OCI-LY7 (cell line): ENCODE measurements around the gene LRRC4B. TPM values are rescaled to one million over a fixed set of nuclear protein-coding genes. Genes with fewer than 3 reads are reported as not detected.

Experiments used
- BruUV-seq: library from RNA; stranded (reverse); fragments of 400-500 nt; replicated peaks from 2 replicates; lab custom pipeline; 2021; lab: Mats Ljungman, UMichigan
- CTCF ChIA-PET: fragments of 300-600 bp; sonication (Branson Sonifier 250); formaldehyde crosslinking; loops from one replicate; lab custom pipeline; 2022; ENCODE audit warnings: antibody characterized with exemption; ENCODE audit not compliant: unreplicated experiment; lab: Charles Lee
- POLR2A ChIA-PET: fragments of 300-600 bp; sonication (Branson Sonifier 250); formaldehyde crosslinking; loops from one replicate; lab custom pipeline; 2022; ENCODE audit warnings: antibody characterized with exemption; lab: Charles Lee
- DNase-seq: peaks from one replicate; pipeline ENCODE4 v3.0.0-alpha.2; 2015; ENCODE audit warnings: low spot score
- H2AFZ ChIP-seq: fragments of 200-600 bp; sonication (generic), shearing (Covaris generic); 2 replicates; pipeline ENCODE4 v1.6.1; 2014; ENCODE audit warnings: mild to moderate bottlenecking, antibody characterized with exemption, low read length, moderate library complexity
- H3K27ac ChIP-seq: fragments of 200-600 bp; sonication (generic); 2 replicates; pipeline ENCODE4 v1.5.1; 2014; ENCODE audit warnings: mixed run types, low read depth, mild to moderate bottlenecking, moderate library complexity, low read length, inconsistent platforms; ENCODE audit not compliant: poor library complexity, severe bottlenecking
- H3K36me3 ChIP-seq: fragments of 200-600 bp; sonication (generic); 2 replicates; pipeline ENCODE4 v1.6.1; 2014; ENCODE audit warnings: mild to moderate bottlenecking, antibody characterized with exemption, low read length, moderate library complexity, mixed read lengths; ENCODE audit not compliant: insufficient read depth
- H3K4me1 ChIP-seq: fragments of 200-600 bp; sonication (generic); 2 replicates; pipeline ENCODE4 v1.5.1; 2014; ENCODE audit warnings: mild to moderate bottlenecking, low read length; ENCODE audit not compliant: insufficient read depth, poor library complexity, severe bottlenecking
- H3K4me2 ChIP-seq: fragments of 200-600 bp; sonication (generic); 2 replicates; pipeline ENCODE4 v1.6.1; 2014; ENCODE audit warnings: mild to moderate bottlenecking, low read length
- H3K4me3 ChIP-seq: fragments of 200-600 bp; sonication (generic); 2 replicates; pipeline ENCODE4 v1.5.1; 2014; ENCODE audit warnings: mild to moderate bottlenecking, low read depth, low read length; ENCODE audit not compliant: poor library complexity, severe bottlenecking
- H3K79me2 ChIP-seq: fragments of 200-600 bp; sonication (generic); 2 replicates; pipeline ENCODE4 v1.6.1; 2016; ENCODE audit warnings: low read depth, mild to moderate bottlenecking, low read length, moderate library complexity, mixed read lengths; ENCODE audit not compliant: insufficient read depth
- H3K9me2 ChIP-seq: fragments of 200-600 bp; sonication (generic); 2 replicates; pipeline ENCODE4 v1.6.1; 2016; ENCODE audit warnings: mild to moderate bottlenecking, low read length, mixed read lengths; ENCODE audit not compliant: insufficient read depth
- H3K9me3 ChIP-seq: fragments of 200-600 bp; sonication (generic); 2 replicates; pipeline ENCODE4 v1.6.1; 2014; ENCODE audit warnings: mild to moderate bottlenecking, mixed run types, low read length, mixed read lengths
- H4K20me1 ChIP-seq: fragments of 200-600 bp; sonication (generic); 2 replicates; pipeline ENCODE4 v1.6.1; 2014; ENCODE audit warnings: mild to moderate bottlenecking, antibody characterized with exemption, low read length, moderate library complexity, mixed read lengths; ENCODE audit not compliant: insufficient read depth
- EZH2phosphoT487 ChIP-seq: fragments of 200-600 bp; sonication (generic); IDR thresholded peaks from 2 replicates; pipeline ENCODE4 v1.6.1; 2018; ENCODE audit warnings: low read depth, borderline replicate concordance, mild to moderate bottlenecking, mixed run types, antibody characterized with exemption, low read length, moderate library complexity, mixed read lengths
- intact Hi-C: fragments of 100-400 bp; cut with micrococcal nuclease; formaldehyde crosslinking; loops from one replicate; pipeline ENCODE4 v1.10.0; 2022; ENCODE audit not compliant: unreplicated experiment
- total RNA-seq, 2 experiments: library from RNA; depleted of rRNA in 1 of 2; stranded (reverse); fragments of >200 nt in 1 of 2; shearing (Covaris generic) in 1 of 2; gene quantifications; 2 replicates each; pipeline ENCODE4 v1.2.3, GENCODE V29; 2014 to 2022
- TF ChIP-seq, protein P1 (sequence below): fragments of 200-600 bp; sonication (generic); conservative IDR thresholded peaks from 2 replicates; pipeline ENCODE4 v1.5.1; 2014; ENCODE audit warnings: mild to moderate bottlenecking, antibody characterized with exemption, low read length, moderate library complexity, mixed read lengths

LRRC4B gene
- total RNA-seq, 2 experiments from 2014 or later, result 0.29 TPM; not detected in 1

DNA sequence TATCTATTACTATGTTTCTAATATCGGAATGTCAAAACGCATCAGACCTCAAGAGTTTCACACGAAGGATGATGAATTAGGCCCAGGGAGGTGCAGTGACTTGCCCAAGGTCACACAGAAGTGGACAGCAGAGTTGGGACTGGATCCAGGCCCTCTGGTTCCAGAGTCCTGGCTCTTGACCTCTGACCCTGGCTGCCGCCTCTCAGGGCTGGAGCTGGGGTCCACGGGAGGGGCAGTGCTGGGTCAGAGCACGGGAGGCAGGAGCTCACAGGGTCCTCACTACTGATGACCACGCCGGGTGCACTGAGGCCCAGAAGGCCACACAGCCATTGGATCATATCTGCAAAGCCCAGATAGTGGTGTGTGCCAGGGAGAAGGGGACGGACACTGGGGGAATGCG, 45.4 kb downstream of the LRRC4B start:
- H3K27ac ChIP-seq, result no peak overlapping the region
- no peaks in the 10 kb centered on the region for H3K4me1 ChIP-seq
- TF ChIP-seq EZH2phosphoT487, result no peak
- TF ChIP-seq, protein P1, sequence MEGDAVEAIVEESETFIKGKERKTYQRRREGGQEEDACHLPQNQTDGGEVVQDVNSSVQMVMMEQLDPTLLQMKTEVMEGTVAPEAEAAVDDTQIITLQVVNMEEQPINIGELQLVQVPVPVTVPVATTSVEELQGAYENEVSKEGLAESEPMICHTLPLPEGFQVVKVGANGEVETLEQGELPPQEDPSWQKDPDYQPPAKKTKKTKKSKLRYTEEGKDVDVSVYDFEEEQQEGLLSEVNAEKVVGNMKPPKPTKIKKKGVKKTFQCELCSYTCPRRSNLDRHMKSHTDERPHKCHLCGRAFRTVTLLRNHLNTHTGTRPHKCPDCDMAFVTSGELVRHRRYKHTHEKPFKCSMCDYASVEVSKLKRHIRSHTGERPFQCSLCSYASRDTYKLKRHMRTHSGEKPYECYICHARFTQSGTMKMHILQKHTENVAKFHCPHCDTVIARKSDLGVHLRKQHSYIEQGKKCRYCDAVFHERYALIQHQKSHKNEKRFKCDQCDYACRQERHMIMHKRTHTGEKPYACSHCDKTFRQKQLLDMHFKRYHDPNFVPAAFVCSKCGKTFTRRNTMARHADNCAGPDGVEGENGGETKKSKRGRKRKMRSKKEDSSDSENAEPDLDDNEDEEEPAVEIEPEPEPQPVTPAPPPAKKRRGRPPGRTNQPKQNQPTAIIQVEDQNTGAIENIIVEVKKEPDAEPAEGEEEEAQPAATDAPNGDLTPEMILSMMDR, result no peak
- no peak overlapping the region for H2AFZ ChIP-seq
- intact Hi-C loops, result no loop called here
- ChIA-PET CTCF (no interaction called here), POLR2A (no interaction called here)
- H3K9me2 ChIP-seq, result no peaks in the 10 kb centered on the region
- H3K79me2 ChIP-seq, result no peaks in the 10 kb centered on the region
- BruUV-seq, result no TSS peak
- no peak for DNase-seq
- H3K4me2 ChIP-seq, result no peak overlapping the region
- no peaks in the 10 kb centered on the region for H3K36me3 ChIP-seq
- H4K20me1 ChIP-seq, result no peaks in the 10 kb centered on the region
- H3K4me3 ChIP-seq, result no peak overlapping the region
- no peaks in the 10 kb centered on the region for H3K9me3 ChIP-seq

GRCh38 chr19:50520822-50521465, 47.3 kb downstream of the LRRC4B start:
- Histone ChIP-seq H3K27ac (no peak overlapping the region), H3K4me2 (no peak overlapping the region), H4K20me1 (no peaks in the 10 kb centered on the region), H3K4me3 (no peak overlapping the region), H3K79me2 (no peaks in the 10 kb centered on the region), H3K36me3 (no peaks in the 10 kb centered on the region), H2AFZ (no peak overlapping the region), H3K9me3 (no peaks in the 10 kb centered on the region), H3K4me1 (no peaks in the 10 kb centered on the region), H3K9me2 (no peaks in the 10 kb centered on the region)
- intact Hi-C loops, result no loop called here
- no peak for TF ChIP-seq EZH2phosphoT487
- TF ChIP-seq, protein P1, result no peak
- CTCF ChIA-PET, result no interaction called here
- POLR2A ChIA-PET, result interaction anchor here (0.5 kb wide), 1 partner anchor 289 kb away, joined by 4 read pairs; no protein-coding TSS in a partner anchor
- no peak for DNase-seq
- BruUV-seq, result no TSS peak

GRCh38 chr19:50519006-50519575, 49.1 kb downstream of the LRRC4B start:
- Histone ChIP-seq H3K4me2 (no peak overlapping the region), H3K9me2 (no peaks in the 10 kb centered on the region), H3K4me1 (no peaks in the 10 kb centered on the region), H3K4me3 (no peak overlapping the region), H3K27ac (no peak overlapping the region), H2AFZ (no peak overlapping the region), H3K36me3 (no peaks in the 10 kb centered on the region), H3K9me3 (no peaks in the 10 kb centered on the region), H3K79me2 (no peaks in the 10 kb centered on the region), H4K20me1 (no peaks in the 10 kb centered on the region)
- DNase-seq, result no peak
- BruUV-seq, result no TSS peak
- ChIA-PET POLR2A (interaction anchor here (0.7 kb wide), 1 partner anchor 234 kb away, joined by 3 read pairs; no protein-coding TSS in a partner anchor), CTCF (no interaction called here)
- TF ChIP-seq EZH2phosphoT487, result no peak
- TF ChIP-seq, protein P1, result no peak
- intact Hi-C loops, result no loop called here
